Measurements from ENCODE around the gene ST7.

The ST7 gene

GRCh38 chr7:117153016-117153545, 199.8 kb downstream of the ST7 start:
- no peak for DNase-seq (ENCODE audit: low read depth)
- TF ChIP-seq, protein P1, sequence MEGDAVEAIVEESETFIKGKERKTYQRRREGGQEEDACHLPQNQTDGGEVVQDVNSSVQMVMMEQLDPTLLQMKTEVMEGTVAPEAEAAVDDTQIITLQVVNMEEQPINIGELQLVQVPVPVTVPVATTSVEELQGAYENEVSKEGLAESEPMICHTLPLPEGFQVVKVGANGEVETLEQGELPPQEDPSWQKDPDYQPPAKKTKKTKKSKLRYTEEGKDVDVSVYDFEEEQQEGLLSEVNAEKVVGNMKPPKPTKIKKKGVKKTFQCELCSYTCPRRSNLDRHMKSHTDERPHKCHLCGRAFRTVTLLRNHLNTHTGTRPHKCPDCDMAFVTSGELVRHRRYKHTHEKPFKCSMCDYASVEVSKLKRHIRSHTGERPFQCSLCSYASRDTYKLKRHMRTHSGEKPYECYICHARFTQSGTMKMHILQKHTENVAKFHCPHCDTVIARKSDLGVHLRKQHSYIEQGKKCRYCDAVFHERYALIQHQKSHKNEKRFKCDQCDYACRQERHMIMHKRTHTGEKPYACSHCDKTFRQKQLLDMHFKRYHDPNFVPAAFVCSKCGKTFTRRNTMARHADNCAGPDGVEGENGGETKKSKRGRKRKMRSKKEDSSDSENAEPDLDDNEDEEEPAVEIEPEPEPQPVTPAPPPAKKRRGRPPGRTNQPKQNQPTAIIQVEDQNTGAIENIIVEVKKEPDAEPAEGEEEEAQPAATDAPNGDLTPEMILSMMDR (IDR thresholded peaks at IDR 0.05; ENCODE audit: insufficient read depth, low read depth, low read length, missing control alignments), result no peak
- H3K4me3 ChIP-seq (ENCODE audit: low read length), result no peak overlapping the region

- TF ChIP-seq, protein P1 (IDR thresholded peaks at IDR 0.05; ENCODE audit: insufficient read depth, low read depth, low read length, missing control alignments), result no peak
- no peak overlapping the region for H3K4me3 ChIP-seq (ENCODE audit: low read length)
- no peak for DNase-seq (ENCODE audit: low read depth)
Observed at GRCh38 chr7:117154721-117155120, 201.4 kb downstream of the ST7 start.

DNA sequence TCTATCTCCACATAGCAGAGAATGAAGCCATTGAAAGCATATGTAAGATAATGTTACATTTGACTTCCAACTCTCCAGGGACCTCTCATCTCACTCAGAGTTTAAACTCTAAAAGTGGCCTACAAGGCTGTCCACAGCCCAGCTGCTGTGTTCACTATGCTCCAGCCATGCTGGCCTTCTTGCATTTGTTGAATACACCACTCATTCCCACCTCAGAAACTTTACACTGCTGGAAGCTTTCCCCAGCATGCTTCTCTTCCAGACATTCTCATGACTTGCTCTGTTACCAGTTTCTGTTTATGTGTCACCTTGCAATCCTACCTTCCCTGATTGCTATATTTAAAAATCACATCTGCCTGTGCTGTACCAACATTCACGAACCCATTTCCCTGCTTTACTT, 202.4 kb downstream of the ST7 start:
- no peak for DNase-seq (ENCODE audit: low read depth)
- no peak overlapping the region for H3K4me3 ChIP-seq (ENCODE audit: low read length)
- TF ChIP-seq, protein P1 (IDR thresholded peaks at IDR 0.05; ENCODE audit: insufficient read depth, low read depth, low read length, missing control alignments), result no peak

- H3K4me3 ChIP-seq (ENCODE audit: low read length), result no peak overlapping the region
- peak; percentile 39 for DNase-seq (ENCODE audit: low read depth)
- TF ChIP-seq, protein P1 (IDR thresholded peaks at IDR 0.05; ENCODE audit: insufficient read depth, low read depth, low read length, missing control alignments), result no peak
Observed at GRCh38 chr7:117157241-117158209, 204.2 kb downstream of the ST7 start.

GRCh38 chr7:117158941-117159697, 205.8 kb downstream of the ST7 start:
- no peak for DNase-seq (ENCODE audit: low read depth)
- TF ChIP-seq, protein P1 (IDR thresholded peaks at IDR 0.05; ENCODE audit: insufficient read depth, low read depth, low read length, missing control alignments), result no peak
- H3K4me3 ChIP-seq (ENCODE audit: low read length), result no peak overlapping the region

- TF ChIP-seq, protein P1 (IDR thresholded peaks at IDR 0.05; ENCODE audit: insufficient read depth, low read depth, low read length, missing control alignments), result no peak
- no peak overlapping the region for H3K4me3 ChIP-seq (ENCODE audit: low read length)
- DNase-seq (ENCODE audit: low read depth), result no peak
Observed at GRCh38 chr7:117163101-117163500, 209.8 kb downstream of the ST7 start.

Measured in epithelial cell of esophagus (primary cell).